HuH-7 (cell line): ENCODE measurements around the gene YES1.

Source experiments
- DNase-seq: peaks from one replicate; pipeline ENCODE4 v3.0.0; 2011; ENCODE audit warnings: low spot score

The YES1 gene

GRCh38 chr18:811892-812375 lies at the start of gene YES1:
Gene YES1, minus strand, starts transcription at chr18:812242. Its CDS starts 55,415 bp downstream, at chr18:756827.
- DNase-seq, result no peak

- no peak for DNase-seq
These were observed 45.9 kb upstream of the YES1 start for GRCh38 chr18:857986-858385.

- DNase-seq, result no peak
These were observed 41.4 kb upstream of the YES1 start for GRCh38 chr18:853471-853870.

GRCh38 chr18:850960-851359 lies 38.9 kb upstream of the YES1 start:
- DNase-seq, result no peak

GRCh38 chr18:849021-849420 lies 37.0 kb upstream of the YES1 start:
- DNase-seq, result no peak

GRCh38 chr18:848062-848861 lies 36.2 kb upstream of the YES1 start:
- peak; percentile 76 for DNase-seq

GRCh38 chr18:845152-845819 lies 33.2 kb upstream of the YES1 start:
- no peak for DNase-seq

GRCh38 chr18:841647-842370 lies 29.8 kb upstream of the YES1 start:
- no peak for DNase-seq

GRCh38 chr18:840516-840915 lies 28.5 kb upstream of the YES1 start:
- DNase-seq, result no peak

GRCh38 chr18:840023-840408 lies 28.0 kb upstream of the YES1 start:
- no peak for DNase-seq

GRCh38 chr18:839224-840022 lies 27.4 kb upstream of the YES1 start:
- DNase-seq, result peak; percentile 82

- DNase-seq, result no peak
These were observed 25.9 kb upstream of the YES1 start for GRCh38 chr18:837922-838321.

- DNase-seq, result no peak
These were observed 22.2 kb upstream of the YES1 start for GRCh38 chr18:834082-834720.

GRCh38 chr18:833197-833596 lies 21.2 kb upstream of the YES1 start:
- no peak for DNase-seq

- peak; percentile 74 for DNase-seq
These were observed 20.1 kb upstream of the YES1 start for GRCh38 chr18:832085-832681.

GRCh38 chr18:830315-830901 lies 18.4 kb upstream of the YES1 start:
- no peak for DNase-seq

GRCh38 chr18:829432-829831 lies 17.4 kb upstream of the YES1 start:
- no peak for DNase-seq

- DNase-seq, result no peak
These were observed 15.1 kb upstream of the YES1 start for GRCh38 chr18:827093-827677.

- DNase-seq, result no peak
These were observed 14.0 kb upstream of the YES1 start for GRCh38 chr18:825891-826585.

- DNase-seq, result no peak
These were observed 12.1 kb upstream of the YES1 start for GRCh38 chr18:824179-824578.
